LHCN-M2 (cell line): ENCODE measurements around the gene ANKRD10. TPM values are rescaled to one million over a fixed set of nuclear protein-coding genes. Genes with fewer than 3 reads are reported as not detected.

Experiments used
- DNase-seq: peaks from one replicate; pipeline ENCODE4 v3.0.0-alpha.2; 2012; ENCODE audit warnings: low read depth
- total RNA-seq: library from RNA; depleted of rRNA; stranded (reverse); fragments of >200 nt; gene quantifications from 2 replicates; pipeline ENCODE4 v1.2.3, GENCODE V29; 2014

ANKRD10 gene
- total RNA-seq, 1 experiment from 2014 or later: 510 TPM

DNA sequence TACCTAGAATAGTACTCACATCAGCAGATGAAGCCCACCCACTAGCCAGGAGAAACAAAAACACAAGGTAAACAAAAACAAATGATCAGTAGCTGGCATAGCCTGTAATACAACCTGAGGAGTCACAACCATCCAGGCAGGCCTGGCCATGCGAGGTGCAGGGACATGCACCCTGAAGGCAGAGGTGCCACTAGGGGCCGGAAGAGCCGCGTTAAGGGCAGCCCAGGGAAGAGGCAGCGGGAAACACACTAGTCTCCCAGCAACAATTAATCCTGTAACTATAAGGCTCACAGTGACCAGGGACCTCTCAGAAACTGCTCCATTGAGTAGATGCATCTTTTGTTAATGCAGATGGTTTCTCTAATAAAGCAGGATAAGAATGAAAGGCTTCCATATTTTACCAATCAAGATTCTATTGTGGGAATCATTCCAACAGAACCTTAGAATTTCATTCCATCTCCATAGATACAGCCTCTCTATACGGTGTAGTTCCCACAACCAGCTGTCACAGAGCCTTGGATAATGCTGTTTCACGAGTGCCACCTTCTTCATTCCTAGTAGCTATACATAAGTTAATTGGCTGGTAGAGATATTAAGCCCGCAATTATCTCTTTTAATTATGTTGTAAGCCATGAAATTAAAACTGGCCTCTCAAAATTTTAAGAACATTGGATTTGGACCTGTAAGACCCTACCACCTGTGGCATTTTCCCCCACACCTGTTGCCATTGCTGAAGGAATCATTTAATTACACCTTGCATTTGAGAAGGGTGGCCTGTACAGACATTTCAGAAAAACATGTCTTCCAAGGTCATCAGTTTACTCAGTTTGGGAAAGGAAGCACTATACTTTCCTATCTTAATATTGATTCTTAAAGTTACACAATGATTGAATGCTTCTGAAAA is 28.7 kb downstream of the ANKRD10 start:
- DNase-seq: peak; percentile 51

DNA sequence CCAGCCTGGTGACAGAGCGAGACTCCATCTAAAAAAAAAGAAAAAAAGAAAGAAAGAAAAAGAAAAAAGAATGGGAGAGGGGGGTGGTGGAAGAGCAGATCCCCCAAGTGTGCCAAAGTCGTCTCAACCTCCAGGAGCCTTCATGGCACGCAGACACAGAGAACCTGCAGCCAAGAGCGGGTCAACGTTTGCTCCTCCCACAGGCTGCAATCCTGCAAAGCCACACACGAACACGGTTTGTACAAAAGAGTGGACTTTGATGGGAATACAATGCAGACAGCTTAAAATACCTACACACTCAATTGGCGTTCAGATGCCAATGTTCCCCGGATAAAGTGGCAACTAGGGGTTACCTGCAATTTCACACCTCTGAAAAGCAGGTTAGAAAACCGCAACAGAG is 29.4 kb downstream of the ANKRD10 start:
- DNase-seq: no peak

DNA sequence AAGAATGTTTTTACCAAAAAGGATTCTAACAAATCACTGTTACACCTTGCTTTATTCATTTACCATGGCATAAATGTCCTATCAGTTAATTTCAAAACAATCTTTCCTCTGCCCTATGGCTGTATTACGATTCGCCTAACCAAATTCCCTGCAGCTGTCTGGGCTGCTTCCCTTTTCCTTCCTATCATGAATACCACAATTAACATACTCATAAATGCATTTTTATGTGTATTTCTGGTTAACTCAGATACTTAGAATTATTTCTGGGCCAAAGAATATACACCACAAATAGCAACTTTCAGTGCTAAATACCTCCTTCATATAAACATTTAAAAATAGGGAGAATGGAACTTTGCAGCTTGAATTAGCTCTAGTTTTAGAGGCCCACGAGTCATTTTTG is 30.4 kb downstream of the ANKRD10 start:
- no peak for DNase-seq

DNA sequence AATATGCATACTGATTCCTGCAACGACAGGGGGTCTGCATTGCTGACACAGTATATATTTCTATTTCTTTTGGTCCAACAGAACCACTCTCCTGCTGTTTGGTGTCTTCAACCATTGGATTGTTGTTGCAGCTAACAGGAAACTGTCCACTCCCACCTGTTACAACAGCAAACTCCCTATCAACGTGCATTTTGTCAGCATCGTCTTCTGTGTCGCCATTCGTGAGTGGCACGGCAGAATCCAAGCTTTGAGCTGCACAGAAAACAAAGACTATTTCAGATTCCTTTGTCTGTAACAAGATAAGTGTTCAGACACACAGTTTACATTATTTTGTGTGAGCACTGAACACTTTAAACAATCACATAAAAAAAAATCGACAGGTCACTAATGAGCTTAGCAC is 31.3 kb downstream of the ANKRD10 start:
- no peak for DNase-seq

DNA sequence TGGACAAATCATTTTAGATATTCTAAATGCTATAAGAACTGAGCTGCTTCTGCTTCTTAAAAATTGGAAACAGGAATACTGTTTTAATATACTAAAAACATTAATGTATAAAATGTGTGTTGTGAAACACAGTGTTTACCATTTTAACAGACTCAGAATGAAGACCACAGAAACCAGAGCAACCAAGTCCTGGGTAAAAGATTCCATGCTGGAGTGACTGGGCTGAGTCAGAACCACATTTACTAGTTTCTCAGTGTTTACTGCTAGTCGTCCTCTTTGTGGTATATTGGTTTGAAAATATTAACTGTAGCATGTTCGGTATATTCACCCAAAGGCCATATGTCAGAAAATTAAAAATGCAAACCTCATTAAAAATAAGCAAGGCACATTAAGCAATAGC is 31.9 kb downstream of the ANKRD10 start:
- peak; percentile 51 for DNase-seq

DNA sequence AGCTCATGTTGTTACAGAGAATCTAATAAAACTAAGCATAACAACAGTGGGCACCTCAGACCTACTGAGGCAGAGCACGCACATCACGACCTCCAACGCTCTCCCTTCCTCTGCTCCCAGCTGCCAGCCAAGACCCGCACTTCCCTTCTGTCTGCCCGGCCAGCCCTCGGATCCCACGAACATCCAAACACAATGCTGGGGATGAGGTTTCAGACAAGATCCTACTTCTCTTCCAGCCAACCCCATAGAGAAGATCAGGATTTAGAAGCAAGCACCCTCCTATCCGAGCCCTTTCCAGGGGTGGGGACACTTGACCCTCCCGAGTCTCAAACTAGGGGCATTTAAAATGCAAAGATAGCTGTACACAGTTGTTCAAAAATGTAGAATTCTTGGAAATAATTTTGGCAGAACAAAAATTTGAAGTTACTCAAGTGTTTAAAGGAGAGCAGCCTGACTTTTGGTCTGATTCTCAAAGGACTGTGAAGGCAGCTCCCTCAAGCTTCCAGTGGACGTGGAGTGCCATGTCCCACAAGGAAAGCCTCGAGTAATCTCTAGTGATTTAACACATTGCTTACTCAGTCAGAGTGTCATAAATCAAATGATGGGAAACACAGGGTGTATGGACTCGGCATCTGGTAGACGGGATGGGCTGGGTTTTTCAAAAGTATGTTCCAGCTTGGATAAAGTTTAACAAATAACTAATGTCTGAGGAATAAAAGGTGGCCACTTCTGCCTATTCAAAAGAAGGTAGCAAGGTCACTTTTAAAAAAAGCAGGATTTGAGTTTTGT is 32.8 kb downstream of the ANKRD10 start:
- no peak for DNase-seq

DNA sequence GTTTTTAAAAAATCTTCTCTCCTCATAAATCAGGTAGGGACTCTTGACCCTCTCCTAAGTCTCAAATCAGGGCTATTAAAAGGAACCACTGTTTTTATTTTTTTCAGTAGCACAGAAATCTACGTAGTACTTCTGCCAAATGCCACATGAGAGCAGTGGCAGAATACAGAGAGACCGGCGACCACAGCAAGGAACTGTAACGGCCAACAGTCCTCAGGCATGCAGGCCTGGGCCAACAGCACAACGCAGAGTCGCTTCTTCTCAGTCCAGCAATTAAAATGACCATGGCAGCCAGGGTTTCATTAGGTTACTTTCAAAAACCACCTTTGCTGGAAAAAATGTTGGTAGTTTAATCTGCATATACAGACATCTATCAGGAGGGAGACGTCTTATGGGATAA is 34.2 kb downstream of the ANKRD10 start:
- no peak for DNase-seq

DNA sequence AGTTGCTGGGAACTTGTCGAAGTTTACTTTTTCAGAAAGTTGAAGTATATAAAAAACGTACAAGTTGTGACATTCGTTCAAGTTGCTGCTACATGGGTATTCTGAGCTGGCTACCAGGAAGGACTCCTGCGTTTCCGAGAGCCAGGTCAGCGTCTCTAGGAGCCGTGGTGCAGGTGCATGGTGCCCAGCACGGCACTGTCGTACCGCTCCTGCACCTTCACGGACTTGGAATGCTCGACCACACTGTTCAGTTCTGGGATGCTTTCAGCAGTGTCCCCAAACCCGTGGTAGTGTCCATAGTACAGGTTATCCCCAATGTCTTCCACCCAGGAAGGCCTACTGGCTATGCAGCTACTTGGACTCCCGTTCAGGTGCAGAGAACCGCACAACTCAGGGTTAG is 35.4 kb downstream of the ANKRD10 start:
- no peak for DNase-seq

DNA sequence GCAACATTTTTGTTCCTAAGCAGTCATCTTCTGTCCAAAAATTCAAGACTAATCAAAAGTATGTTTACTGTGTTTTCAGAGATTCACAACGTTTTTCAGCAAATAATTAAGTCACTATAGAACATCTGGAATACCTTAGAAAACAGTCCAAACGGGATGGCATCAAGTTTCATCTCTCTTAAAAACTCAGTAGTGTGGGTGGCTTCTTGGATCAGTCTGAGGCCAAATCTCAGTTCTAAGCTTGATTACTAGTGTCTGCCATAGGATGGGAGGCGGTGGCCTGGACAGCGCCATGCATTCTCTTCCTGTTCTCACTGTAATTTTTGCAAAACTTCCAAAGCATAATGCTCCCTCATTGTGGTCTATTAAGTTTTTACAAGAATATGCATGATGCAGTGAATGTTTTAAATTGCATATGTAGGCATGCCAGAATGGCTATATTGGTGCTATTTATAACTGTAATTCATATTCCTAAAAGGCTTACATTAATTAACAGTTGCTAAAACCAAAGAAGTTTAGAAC is 37.1 kb downstream of the ANKRD10 start:
- DNase-seq: no peak

DNA sequence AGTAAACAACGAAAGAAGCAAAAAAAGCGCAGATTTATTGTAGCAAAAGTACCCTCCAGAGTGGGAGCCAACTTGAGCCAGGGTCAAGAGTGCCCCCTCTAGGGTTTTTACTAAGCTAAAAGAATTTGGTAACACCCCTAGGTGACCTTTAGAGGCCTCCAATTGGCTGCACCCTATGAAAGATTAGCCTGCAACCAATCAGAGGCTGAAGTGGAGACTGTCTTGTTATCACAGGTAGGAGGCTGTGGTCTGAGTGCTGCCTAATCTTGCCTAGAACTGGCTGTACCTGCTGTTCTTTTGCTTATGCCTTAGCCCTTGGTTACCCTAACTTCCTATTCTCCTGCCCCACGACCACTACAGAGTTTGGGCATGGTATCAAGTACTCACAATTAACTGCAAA is 38.3 kb downstream of the ANKRD10 start:
- no peak for DNase-seq

DNA sequence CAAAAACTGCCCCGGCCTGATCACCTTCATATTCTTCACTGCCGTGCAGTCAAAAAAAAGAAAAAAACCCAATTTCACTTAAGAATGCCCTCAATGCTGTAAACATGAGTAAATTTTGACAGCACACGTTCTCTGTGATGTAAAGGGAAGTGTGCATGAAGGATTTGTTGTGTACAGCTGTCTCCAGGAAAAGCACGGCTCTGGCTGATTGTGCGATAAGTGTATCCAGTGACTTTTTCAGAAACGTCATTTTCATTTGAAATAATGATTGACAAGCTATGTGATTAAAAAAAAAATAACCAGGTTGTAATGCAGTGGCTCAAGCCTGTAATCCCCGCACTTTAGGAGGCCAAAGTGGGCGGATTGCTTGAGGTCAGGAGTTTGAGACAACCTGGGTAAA is 39.6 kb downstream of the ANKRD10 start:
- no peak for DNase-seq

DNA sequence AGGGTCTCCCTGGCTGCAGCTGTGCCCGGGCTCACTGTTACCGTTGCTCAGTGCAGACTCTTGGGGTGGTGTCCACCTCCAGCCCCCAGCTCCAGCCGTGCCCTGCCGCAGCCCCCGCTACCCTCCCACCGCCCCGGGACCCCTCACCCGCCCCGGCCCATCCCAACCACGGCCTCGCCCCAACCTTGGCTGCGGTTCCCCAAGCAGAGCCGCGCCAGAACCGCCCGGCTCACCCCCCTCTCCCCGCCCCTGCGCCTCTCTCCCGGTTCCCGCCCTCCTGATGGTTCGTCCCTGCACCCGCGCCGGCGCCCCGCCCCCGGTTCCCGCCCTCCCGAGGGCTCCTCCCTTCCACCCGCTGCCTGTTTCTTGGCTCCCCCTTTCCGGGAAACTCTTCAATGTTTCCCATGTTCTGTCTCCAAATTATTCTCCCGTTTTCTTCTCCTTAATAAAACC is 40.3 kb downstream of the ANKRD10 start:
- peak; percentile 75 for DNase-seq

DNA sequence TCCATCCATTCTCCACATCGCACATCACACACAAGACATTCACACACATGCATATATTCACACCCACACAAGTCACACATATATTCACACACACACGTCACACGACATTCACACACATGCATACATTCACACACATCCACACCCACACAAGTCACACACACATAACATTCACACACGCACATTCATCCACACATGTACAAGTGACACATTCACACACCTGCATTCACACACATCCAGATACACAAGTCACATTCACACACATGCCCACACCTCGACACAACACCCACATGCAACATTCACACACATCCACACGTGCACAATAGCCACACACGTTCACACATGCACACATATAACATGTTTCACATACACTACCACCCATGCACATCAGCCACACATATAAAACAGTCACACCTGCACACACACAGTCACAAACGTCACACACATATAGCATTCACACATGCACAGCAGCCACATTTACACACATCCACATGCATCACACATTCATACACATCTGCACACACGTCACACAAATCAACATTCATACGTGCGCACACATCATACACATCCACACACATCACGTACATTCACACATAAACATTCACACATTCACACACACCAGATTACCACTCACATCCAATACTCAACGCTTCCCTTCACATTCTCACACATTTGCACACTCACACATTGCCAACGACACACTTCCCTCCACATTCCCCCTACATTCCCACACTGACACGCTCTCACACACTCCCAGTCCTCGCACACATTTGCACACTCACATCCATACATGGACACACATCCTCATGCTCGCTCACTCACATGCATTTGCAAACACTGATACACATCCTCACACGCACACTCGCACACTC is 41.0 kb downstream of the ANKRD10 start:
- DNase-seq: no peak

DNA sequence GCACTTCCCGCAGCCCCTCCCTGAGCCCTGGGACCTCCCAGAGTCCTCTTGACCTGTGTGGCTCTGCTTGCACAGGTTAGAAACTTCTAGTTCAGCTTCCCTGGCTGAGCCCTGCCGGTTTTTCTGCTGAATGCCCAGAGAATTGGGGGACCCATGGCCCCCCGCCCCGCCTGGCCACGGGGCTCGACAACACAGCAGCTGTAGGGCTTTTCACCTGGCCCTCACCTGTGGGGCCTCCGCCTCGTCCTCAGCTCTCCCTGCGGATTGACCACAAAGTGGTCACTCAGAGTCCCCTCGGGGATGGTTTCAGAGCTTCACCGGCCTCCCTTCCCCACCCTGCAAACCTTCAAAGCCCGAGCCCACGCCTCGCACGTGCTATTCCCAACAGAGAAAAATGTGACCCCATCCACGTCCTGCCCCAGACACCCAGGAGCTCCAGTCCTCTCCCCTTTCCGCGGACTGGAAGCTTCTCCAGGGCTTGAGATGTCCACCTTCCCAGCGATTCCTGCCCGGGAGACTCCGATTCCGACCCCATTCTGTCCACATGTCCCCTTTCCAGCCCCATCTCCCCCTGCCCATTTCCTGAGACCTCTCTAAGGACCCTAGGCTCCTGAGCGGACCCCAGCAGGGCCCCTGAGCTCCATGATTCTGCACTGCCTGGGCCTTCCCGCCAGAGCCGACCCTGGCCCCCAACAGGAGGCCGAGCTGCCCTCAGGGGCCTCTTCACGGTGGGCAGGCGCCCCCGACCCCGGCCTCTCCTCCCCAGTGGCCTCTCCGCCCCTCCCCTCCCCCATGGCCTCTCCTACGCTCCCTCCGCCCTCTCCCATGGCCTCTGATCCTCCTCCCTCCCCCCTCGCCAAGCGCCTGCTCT is 41.9 kb downstream of the ANKRD10 start:
- DNase-seq: no peak

DNA sequence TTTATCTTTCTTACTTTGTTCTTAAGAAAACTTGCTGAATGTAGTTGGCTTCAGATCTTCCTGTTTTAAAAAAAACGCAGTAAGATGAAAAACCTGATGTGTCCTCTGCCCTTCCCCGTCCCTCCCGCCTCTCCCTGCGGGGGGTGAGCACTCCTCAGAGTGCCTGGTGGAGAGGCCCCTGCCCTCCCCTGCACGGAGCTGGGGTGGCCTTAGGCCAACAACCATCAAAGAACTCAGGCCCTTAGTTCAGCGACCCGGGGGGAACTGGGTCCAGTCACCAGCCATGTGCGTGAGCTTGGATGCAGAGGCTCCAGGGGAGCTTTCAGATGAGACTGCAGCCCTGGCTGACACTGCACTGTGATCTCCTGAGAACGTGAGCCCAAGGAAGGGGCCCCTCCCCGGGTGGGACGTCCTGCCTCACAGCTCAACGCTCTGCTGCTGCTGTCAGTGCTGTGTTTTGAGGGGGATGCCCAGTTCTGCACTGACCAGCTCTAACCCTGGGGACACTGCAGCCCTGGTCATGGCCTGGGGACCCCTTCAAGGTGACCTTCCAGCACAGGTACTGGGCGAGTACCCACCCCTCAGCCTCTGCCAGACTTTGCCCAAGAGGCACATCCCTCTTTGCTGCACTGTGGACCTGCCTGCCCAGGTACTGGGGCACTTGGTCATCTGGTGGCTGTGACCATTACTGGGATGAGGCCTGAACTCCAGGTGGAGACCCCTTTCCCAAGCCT is 42.7 kb downstream of the ANKRD10 start:
- DNase-seq: no peak

DNA sequence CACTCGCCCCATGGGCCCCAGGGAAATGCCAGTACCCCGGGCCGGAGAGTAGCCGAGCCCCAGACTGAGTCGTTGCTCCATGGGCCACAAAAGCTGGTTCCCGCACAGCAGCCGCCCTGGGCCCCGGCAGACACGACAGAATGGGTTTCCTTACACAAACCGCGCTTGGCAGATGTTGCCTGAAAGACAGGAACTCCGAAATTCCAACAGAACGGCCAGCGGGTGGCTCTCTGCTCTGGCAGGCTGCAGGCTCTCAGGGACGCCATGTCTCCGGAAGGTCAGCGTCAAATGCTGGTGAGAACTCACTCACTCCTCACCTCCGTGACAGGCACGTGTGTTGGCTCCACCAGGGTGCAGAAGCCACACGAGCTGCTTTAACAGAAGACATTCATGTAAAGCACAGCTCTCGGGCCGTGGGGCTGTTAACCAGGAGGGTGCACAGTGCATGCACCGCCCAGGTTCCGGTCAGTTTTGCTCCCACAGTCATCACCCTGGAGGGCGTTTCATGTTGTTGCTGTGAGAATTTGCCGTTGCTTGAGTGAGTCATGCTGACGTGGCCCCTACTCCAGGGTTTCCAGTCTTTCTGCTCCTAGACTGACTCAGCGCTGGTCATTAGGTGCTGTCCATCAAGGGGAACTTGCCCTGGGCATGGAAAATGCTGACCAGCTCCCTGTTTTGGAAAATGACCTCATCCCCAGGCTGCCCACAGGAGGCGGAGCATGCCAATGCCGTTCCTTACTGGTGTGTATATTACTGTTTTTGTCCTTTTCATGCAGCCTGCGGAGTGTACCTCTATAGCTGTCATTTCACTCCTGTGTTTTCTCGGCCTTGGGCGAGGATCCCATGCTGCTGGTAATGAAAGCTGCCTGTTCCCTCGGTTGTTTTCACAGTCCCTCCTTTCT is 44.8 kb downstream of the ANKRD10 start:
- DNase-seq: peak; percentile 100

DNA sequence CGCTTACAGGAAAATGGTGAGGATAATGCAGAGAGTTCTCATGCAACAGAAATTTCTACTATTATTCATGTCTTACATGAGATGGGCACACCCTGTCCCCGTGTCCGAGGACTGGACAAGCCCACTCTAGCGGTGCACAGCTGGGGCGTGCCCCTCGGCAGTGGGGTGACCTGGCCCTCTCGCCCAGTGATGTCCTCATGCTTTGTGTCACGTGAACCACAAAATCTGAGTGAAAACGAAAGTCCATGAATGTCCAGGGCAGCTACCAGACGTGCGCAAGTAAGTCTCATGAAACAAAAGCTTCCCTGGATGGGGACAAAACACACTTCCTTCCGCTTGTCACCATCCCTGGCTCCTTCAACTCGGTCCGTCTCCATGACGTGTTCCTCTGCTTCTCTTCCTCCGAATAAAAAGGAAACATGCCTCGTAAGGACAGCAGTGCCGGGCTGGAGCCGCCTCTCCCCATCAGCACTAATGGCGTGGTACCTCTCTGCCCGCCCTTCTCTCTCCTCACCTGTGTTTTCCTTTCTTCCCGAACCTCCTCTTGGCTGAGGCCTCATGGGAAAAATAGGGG is 45.6 kb downstream of the ANKRD10 start:
- peak; percentile 74 for DNase-seq

DNA sequence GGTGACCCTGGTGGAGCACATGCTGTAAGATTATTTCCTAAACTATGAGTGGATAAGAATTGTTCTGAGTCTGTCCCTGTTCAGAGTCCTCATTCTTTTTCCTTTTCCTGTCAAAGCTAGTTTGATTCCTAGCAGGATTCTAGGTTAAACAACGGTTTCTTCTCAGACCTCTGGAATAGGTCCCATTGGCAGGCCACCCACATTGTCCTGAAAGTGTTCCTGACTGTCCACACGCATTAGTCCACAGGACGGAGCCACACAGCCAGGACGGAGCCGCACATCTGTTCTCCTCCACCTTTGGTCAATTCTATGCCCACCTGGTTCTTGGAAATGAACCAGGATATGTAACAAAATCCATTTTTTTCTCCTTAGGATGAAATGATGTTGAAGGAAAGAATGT is 46.1 kb downstream of the ANKRD10 start:
- no peak for DNase-seq
